NCI-H2107 treated with DMSO at 0.1 percent for 48 hours (cell line): ENCODE data around the gene CBFA2T3.

Experiments
- DNase-seq: peaks from one replicate; lab custom pipeline; 2025; ENCODE audit not compliant: unreplicated experiment; lab: John Stamatoyannopoulos, UW

Gene CBFA2T3

DNA sequence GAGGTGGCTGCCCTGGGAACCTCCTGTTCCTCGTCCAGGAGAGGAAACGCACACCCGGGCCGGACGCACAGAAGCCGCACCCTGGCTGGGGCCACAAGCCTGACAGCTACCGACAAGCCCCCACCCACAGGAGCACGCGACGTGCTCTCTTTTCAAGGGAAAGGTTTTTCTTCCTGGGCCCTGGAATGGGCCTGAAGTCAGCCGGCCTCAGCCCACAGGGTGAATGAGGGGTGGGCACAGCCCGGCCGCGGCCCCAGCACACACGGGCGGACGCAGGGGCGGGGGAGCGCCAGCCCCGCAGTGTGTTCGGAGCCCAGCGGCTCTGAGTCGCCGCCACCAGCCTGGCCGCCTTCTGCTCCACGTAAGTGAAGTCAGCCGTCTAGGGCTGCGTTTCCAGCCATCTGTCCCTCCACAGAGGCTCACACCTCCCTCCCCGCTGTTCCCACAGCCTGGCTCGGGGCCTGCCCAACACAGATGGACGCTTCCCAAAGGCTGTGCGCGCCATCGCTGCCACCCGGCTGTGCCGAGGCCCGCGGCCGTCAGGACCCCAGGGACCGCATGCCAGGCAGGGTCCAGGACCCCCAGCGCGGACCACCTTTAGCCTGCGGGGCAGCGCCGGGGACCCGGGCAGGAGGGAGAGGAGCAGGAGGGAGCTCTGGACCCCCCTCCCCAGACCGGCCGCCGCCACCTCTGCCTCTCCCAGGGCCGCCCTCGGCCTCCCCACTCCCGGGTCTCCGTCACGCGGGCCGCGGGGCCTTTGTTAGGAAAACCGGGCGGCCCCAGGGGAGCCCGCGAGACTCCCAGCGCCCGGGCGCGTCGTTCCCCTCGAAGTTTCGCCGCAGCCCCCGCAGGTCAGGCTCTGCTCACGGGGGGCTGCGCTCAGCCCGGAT lies 36.8 kb downstream of the CBFA2T3 start:
- DNase-seq, result peak; percentile 26

DNA sequence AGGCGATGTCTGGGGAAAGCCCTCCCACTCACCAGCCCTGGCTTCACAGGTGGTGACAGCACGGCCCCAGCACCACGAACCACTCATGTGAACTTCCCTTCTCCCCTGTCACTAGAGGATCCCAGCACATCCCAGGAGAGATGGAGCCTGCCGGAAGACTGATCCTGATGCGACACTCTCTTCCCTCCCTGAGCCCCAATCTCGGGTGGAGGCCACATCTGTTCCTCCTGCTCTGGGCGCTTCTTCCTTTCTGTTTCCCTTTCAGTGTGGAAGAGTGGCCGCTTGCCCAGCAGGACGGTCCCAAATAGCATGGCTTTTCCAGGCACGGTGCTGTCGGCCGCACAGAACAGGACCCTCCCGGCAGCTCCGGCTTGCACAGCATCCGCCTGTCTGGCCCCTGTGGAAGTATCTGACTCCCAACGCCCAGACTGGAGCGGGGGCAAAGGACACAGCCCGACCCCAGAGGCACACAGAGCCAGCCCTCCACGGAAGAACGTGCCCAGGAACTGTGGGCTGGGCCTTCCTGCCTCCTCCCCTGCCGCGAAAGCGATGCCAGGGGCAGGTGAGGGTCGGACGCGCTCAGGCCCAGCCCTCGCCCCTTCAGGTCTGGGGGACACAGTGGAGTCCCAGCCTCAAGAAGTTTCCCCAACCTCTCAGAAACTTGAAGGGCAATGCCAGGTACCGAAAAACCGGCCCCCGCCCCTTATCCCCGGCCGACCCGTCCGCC lies 37.6 kb downstream of the CBFA2T3 start:
- no peak for DNase-seq

DNA sequence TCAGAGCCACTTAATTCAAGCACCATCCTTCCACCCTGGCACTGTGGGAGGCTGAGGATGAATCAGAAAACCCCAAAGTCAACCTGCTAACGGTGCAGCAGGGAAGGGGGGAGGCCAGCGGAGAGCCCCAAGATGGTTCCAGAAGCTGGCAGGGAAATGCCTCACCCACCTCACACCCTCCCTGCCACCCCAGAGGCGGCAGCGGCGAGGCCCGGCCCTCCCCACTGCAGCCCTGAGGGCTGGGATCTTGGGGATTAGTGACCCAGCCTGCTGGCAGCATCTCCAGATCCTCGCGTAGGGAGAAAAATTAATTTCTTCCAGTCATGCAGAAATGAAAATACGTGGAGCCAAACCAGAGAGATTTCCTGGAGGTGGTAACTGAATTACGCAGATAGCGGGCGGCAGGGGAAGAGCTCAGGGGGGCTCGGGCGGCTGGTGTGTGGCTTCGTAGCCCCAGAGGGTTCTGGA lies 38.2 kb downstream of the CBFA2T3 start:
- no peak for DNase-seq

DNA sequence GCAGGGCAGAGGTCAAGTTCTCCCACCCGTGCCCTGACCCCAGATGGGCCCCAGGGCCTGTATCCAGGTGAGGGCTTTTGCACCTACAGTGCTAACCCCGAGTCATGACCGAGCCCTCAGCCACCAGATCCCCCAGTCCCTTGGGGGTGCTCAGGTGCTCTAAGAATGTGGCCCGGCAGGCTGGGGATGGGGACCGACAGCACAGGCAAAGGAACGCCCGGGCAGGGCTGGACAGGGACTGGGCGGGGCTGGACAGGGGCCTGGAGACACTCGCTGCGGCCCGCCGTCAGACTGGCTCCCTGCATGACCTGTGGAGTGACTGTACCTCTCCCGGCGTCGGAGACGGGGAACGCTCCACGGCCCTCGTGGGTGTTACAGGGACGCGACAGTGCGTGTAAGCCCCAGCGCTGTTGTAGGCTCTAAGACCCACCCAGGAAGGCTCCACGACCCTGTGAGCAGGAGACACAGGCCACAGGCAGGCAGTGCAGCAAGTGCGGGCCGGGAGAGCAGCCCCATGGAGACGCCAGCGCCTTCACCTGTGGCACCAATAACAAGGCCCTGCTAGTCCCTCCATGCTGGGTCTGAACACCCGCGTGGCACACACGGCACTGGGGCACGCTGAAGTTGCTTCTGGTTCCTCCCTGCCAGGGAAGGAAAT lies 38.8 kb downstream of the CBFA2T3 start:
- no peak for DNase-seq

DNA sequence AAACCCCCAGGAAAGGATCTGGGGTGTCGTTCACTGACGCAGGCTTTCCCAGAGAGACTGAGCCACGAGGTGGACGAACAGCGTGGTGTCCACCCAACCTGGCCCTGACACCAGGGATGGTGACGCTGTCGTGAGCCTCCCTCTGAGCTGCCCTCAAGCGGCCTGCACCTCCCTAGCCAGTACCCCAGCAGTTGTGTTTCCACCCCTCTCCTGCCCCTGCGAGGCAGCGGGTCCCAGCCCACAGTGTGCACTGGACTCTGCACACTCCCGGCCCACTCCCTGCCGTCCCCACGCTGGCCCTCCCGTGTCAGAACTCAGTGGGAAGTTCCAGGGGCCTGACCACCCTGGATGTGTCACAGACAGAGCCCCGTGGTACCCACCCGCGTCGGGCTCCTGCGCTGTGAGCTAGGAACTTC lies 39.8 kb downstream of the CBFA2T3 start:
- DNase-seq, result no peak

DNA sequence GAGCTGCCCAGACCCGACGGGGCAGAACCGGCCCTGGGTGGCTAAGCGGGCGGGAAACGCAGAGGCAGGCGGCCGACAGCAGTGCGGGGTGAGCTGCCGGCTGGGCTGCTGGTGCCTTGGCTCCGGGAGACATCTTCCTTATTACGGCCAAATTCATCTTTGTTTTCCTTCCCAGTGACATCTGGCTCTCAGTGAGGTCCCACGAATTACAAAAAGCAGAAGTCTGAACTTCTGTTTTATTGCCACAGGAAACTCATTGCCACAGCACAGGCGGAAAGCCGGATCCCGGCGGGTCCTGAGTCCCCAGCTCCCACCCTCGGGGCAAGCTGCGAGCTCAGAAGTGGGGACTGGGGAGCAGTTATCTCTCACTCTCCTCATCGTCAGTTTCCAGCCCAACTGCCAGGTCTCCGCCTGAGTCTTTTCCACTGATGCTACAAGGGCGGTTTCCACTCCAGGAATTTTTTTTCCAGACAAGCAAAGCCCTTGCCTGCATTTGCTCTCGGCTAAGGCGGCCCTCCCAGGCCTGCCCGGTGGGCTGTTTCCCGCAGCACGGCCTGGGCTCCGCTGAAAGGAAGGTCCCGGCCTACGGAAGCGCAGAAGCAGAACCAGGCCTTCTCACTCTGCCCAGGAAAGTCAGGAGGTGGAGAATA lies 40.3 kb downstream of the CBFA2T3 start:
- DNase-seq, result no peak

DNA sequence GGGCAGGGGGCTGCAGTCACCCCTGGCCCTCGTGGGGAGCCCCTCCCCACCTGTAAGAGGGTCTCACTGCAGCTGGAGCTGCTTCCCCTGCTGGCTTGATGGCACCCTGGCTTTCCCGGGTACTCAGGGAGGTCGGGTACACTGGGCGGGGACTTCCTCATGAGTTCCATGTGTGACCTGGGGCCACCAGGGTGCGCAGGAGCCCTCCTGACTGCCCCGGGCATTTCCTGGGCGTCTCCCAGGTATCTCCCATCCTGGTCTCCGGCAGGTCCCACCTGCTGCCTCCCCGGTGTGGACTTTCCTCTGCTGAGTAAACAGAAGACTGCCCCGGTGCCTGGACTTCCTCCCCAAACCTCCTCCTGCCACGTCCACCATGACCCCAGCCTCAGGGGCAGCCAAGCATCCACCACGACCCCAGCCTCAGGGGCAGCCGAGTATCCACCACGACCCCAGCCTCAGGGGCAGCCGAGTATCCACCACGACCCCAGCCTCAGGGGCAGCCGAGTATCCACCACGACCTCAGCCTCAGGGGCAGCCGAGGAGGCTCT lies 40.9 kb downstream of the CBFA2T3 start:
- no peak for DNase-seq

DNA sequence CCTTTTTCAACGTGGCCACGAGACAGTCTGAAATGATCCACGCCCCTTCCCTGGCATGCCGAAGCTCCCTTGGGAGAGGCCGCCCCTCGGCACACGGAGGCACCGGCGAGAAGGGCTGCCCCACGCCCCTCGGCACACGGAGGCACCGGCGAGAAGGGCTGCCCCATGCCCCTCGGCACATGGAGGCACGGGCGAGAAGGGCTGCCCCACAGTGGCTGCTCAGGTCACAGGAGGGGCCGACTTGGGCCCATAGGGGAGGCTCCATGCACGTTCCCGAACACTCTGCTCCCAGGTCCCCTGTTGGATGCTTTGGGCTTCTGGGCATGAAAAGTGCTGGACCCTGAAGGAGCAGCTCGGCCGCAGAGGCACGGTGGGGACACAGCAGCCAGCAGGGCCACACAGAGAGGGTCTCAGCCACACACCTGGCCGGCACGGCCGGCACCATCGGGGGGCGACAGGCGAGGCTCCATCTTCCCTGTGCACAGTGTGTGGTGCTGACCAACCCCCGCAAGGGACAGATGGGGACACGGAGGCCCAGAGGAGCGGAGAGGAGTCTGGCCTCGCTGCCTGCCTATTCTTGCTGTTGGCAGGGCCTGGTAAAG lies 42.8 kb downstream of the CBFA2T3 start:
- DNase-seq, result no peak

DNA sequence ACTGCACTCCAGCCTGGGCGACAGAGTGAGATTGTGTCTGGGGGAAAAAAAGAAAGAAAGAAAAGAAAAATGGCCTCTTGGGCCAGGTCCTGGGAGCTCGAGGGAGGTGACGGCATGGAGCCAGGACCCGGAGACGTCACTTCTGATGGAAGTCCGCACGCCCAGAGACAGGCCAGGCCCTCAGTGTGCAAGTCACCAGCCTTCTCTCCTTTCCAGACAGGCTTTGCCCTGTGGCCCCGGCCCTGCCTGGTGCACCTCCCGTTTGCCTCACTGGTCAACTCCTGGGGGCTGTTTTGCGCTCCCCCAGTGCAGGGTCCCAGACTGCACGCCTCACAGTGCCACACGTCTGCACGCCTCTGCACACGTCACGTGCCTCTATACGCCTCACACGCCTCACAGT lies 44.1 kb downstream of the CBFA2T3 start:
- no peak for DNase-seq

DNA sequence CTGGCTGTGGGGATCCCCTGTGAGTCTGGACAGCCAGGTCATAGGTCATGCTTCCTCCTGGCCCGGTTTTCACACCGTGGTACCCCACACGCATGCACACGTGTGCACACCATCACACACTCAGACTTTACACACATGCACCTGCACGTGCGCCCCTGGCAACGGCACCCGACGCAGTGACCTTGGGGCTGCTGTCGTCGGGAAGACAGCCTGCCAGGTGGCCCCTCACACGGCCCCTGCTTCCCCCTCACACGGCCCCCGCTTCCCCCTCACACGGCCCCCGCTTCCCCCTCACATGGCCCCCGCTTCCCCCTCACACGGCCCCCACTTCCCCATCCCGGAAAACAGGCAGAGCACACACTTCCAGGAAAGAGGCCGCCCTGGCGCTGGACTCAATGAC lies 45.1 kb downstream of the CBFA2T3 start:
- no peak for DNase-seq

DNA sequence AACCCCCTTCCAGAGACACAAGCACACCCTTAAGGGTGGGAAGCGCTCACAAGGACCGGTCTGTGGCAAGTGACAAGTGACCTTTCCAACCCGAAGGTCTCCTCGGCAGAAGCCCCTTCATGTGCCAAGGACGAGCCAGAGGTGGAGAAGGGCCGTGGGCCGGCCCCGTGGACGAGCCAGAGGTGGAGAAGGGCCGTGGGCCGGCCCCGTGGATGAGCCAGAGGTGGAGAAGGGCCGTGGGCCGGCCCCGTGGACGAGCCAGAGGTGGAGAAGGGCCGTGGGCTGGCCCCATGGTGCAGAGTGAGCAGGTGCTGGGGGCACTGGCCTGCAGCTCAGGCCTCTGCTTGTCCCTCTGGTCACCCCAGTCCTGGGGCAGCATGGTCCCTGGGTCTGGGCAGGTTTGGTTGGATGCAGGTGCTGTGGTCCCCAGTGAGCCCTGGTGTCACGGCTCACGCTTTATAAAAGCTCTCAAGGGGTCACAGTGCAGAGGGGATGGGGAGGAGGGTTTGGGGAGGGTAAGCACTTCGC lies 45.6 kb downstream of the CBFA2T3 start:
- no peak for DNase-seq

DNA sequence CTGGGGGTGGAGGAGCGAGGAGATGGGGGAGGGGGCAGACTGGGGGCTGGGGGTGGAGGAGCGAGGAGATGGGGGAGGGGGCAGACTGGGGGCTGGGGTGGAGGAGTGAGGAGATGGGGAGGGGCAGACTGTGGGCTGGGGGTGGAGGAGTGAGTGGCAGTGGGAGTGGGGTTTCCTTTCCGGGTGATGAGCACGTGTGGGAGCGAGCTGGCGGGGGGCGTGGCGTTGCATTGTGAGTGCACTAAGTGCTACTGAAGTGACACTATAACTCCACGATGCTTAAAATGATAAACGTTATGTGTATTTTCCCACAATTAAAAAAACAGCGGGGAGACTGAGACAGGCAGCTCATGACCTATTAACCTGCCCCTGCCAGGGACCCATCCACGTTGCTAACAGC lies 46.3 kb downstream of the CBFA2T3 start:
- no peak for DNase-seq

DNA sequence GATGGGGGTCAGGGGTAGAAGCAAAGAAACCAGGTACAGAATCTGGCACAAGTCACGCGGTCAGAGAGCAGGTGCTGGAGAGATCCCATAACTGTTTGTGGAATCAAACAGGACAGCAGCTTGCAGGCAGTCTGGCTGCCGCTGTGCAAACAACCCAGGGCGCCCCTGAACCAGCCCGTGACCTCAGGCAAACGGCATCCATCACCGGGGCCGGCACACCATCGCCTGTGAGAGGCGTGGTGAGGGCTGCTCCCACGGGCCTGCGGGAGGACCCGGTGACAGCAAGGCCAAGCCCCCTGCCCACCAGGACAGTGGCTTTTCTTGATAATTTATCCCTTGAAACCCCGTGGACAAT lies 47.9 kb downstream of the CBFA2T3 start:
- peak; percentile 40 for DNase-seq

DNA sequence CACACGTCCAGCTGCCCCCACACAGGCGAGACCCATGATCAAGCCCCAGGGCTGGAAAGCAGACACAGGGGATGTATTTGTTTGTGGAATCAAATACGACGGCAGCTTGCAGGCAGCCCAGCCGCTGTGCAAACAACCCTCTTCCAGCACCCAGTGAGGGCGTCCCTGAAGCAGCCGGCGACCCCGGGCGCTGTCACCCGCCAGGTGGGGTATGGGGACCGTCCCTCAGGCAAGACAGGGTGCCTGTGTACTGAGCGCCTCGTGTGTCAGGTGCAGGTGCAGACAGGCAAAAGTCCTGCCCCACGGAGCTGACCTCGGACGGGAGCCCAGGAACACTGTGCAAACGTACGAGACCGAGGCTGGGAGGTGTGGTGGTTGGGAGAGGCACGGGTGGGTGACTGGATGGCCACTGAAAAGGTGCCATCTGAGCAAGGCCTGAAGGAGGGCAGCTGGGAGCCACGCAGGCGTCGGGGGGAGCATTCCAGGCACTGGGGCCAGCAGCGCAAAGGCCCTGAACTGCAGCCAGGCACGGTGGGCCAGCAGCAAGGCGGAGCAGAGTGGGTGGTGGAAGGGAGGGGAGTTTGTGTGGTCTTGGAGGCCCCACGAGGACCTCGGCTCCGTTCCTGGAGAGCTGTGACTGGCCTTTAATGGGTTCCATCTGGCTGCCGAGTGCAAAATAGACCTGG lies 48.5 kb downstream of the CBFA2T3 start:
- DNase-seq, result no peak

DNA sequence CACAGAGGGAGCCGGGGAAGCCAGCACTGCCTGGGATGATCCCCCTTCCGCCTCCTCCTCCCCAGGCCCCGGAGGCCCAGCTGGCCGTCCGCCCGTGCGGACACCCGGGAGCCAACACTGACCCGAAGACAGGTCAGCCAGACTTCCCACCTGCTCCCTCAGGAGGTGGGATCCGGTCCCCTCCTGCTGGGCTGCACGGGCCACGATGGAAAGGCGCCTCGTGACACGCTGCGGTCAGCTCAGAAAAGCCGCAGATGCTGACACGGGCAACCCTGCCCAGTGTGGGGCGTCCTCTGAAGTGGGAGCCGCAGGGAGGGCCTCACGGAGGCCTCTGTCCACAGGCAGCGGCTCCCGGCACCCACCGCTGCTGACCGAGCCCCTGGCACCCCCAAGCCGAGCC lies 49.3 kb downstream of the CBFA2T3 start:
- DNase-seq, result no peak

DNA sequence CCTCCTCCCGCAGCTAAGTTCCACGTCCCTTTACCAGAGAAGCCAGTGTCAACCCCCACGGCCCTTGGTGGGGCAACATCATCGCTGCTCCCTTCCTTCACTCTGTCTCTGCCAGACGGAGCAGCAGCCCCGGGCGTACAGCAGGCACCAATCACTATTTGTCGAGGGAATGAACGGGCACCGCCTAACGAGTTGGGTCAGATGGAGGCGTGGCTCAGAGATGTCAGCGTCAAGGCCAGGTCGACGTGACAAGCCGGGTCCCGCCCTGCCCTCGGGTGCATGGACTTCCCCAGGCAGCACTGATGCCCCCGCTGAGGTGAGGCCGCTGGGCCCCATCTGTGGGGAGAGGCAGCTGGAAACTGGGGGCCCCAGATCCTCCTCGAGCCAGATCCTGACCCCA lies 50.0 kb downstream of the CBFA2T3 start:
- DNase-seq, result no peak

DNA sequence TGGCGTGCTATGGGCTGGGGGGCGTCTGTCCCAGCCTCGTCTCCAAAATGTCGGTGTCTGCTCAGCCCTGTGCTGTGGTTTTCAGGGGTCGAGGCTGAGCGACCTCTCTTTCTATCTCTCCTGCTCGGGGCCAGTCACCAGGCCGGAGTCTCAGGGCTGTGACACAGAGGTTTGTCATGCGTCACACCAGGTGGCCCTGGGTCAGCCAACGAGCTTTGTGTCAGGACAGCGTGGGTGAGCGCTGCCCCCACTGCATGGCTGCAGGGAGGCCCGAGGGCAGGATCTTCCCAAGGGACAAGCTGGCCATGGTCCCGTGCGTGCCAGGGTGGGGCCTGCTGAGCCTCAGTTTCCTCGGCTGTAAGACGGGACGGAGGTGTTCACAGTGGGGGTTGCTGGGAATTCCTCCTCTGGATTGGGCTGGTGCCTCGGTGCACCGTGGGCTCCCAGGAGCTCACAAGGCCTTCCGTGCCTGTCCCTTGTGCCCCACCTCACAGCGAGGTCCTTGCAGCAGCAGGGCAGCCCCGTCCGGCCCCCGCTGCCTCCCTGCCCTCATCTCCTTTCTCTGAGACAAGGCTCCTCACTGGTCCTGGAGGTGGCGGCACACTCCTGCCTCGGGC lies 50.5 kb downstream of the CBFA2T3 start:
- no peak for DNase-seq

DNA sequence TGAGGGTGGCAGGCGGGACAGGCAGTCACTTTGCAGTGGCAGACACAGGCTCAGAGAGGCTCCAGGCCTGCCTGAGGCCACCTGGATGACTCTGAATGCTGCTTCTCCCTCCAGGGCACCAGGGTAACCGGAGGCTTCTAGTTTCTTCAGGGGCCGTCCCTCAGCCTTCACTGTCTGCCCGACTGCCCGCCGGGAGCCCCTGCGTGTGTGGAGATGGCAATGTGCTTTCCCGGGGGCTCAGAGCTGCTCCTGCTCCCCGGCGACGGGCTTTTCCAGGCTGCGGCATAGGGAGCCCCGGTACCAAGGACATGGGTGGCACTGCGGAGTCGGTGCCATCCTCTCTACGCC lies 51.5 kb downstream of the CBFA2T3 start:
- no peak for DNase-seq

DNA sequence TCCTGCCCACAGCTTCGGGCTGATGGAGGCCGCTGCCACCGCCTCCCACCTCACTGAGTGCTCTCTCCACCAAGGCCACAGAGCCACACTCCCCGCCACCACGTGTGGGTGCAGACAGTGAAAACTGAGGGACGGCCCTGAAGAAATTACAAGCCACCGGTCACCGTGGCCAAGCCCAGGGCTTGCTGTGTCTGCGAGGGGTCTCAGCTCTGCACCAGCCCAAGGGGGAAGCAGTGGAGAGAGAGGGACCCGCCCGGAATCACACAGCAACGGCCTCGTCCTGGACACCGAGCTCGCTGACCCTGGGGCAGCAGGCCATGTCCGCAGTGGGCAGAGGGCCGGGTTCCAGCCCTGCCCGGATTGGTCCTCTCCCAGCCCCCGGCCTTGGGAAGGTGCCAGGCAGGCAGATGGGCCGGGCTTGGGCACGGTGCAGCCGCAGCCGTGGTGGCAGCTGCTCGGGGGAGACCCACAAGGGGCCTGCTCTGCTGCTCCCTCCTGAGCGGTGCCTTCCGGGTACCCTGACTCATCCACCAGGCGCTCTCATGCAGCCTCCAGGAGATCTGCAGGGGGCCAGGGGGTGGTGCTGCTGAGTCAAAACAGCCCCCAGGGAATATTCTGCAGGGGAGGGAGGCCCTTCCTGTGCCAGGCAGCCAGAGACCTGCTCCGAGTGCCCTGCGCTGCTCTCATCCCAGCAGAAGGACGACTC lies 52.0 kb downstream of the CBFA2T3 start:
- peak; percentile 87 for DNase-seq
